Astrocyte (in vitro differentiated cells and primary cell): Measurements from ENCODE around the gene BOD1L2. TPM values are rescaled to one million over a fixed set of nuclear protein-coding genes. Genes with fewer than 3 reads are reported as not detected.

Experiments used
- DNase-seq: peaks from one replicate; pipeline ENCODE4 v3.0.0-alpha.2; 2010; ENCODE audit warnings: low read depth
- FAIRE-seq: peaks from 2 replicates; lab custom pipeline; 2011; peaks lifted over from hg19 to GRCh38; lab: Jason Lieb, UNC
- H2AFZ ChIP-seq: 2 replicates; pipeline ENCODE4 v1.6.0; 2012; ENCODE audit warnings: low read depth, low read length, inconsistent platforms
- H3K27ac ChIP-seq: 2 replicates; pipeline ENCODE4 v1.5.1; 2011; ENCODE audit warnings: low read depth, low read length, inconsistent platforms
- H3K27me3 ChIP-seq: 2 replicates; pipeline ENCODE4 v1.6.0; 2011; ENCODE audit warnings: low read length, inconsistent platforms; ENCODE audit not compliant: insufficient read depth
- H3K36me3 ChIP-seq: 2 replicates; pipeline ENCODE4 v1.5.1; 2011; ENCODE audit warnings: low read length, inconsistent platforms; ENCODE audit not compliant: insufficient read depth
- H3K4me1 ChIP-seq: 2 replicates; pipeline ENCODE4 v1.5.1; 2011; ENCODE audit warnings: low read length, inconsistent platforms; ENCODE audit not compliant: insufficient read depth
- H3K4me2 ChIP-seq: 2 replicates; pipeline ENCODE4 v1.6.0; 2012; ENCODE audit warnings: low read length, inconsistent platforms
- H3K4me3 ChIP-seq: 2 replicates; pipeline ENCODE4 v1.5.1; 2011; ENCODE audit warnings: low read depth, mild to moderate bottlenecking, low read length, inconsistent platforms; ENCODE audit not compliant: insufficient read depth
- H3K79me2 ChIP-seq: 2 replicates; pipeline ENCODE4 v1.6.0; 2012; ENCODE audit warnings: mild to moderate bottlenecking, low read length, inconsistent platforms; ENCODE audit not compliant: insufficient read depth
- H3K9ac ChIP-seq: 2 replicates; pipeline ENCODE4 v1.6.0; 2012; ENCODE audit warnings: mild to moderate bottlenecking, low read length, inconsistent platforms
- H3K9me3 ChIP-seq: 2 replicates; pipeline ENCODE4 v1.5.1; 2012; ENCODE audit warnings: low read depth, mild to moderate bottlenecking, low read length, inconsistent platforms; ENCODE audit not compliant: insufficient read depth
- H4K20me1 ChIP-seq: 2 replicates; pipeline ENCODE4 v1.6.0; 2012; ENCODE audit warnings: low read length, inconsistent platforms; ENCODE audit not compliant: insufficient read depth
- H3K27ac Mint-ChIP-seq: one replicate; pipeline ENCODE4 v1.8.0; 2021; ENCODE audit warnings: mild to moderate bottlenecking, mixed read lengths; ENCODE audit not compliant: unreplicated experiment
- H3K27me3 Mint-ChIP-seq: one replicate; pipeline ENCODE4 v1.8.0; 2021; ENCODE audit warnings: low read depth, mixed read lengths; ENCODE audit not compliant: unreplicated experiment
- H3K36me3 Mint-ChIP-seq: one replicate; pipeline ENCODE4 v1.8.0; 2021; ENCODE audit warnings: low read depth, mixed read lengths; ENCODE audit not compliant: unreplicated experiment
- H3K4me1 Mint-ChIP-seq: one replicate; pipeline ENCODE4 v1.8.0; 2021; ENCODE audit warnings: low read depth, mixed read lengths; ENCODE audit not compliant: unreplicated experiment
- H3K4me3 Mint-ChIP-seq: one replicate; pipeline ENCODE4 v1.8.0; 2021; ENCODE audit warnings: mild to moderate bottlenecking, moderate library complexity, mixed read lengths; ENCODE audit not compliant: unreplicated experiment
- H3K9me3 Mint-ChIP-seq: one replicate; pipeline ENCODE4 v1.8.0; 2021; ENCODE audit warnings: mild to moderate bottlenecking, mixed read lengths; ENCODE audit not compliant: unreplicated experiment
- EZH2 ChIP-seq: IDR thresholded peaks from 2 replicates; pipeline ENCODE4 v1.6.1; 2012; ENCODE audit warnings: mild to moderate bottlenecking, low read length, inconsistent platforms; ENCODE audit not compliant: insufficient read depth
- total RNA-seq: library from RNA; stranded (reverse); gene quantifications from 2 replicates; pipeline ENCODE4 v1.2.1, GENCODE V29; 2021
- TF ChIP-seq, protein P1 (sequence below): IDR thresholded peaks from 2 replicates; pipeline ENCODE4 v1.5.1; 2011; ENCODE audit warnings: low read depth, mild to moderate bottlenecking, inconsistent platforms, low read length, moderate library complexity; ENCODE audit not compliant: insufficient read depth

The BOD1L2 gene
- total RNA-seq, 1 donor from 2014 or later, result not detected

DNA sequence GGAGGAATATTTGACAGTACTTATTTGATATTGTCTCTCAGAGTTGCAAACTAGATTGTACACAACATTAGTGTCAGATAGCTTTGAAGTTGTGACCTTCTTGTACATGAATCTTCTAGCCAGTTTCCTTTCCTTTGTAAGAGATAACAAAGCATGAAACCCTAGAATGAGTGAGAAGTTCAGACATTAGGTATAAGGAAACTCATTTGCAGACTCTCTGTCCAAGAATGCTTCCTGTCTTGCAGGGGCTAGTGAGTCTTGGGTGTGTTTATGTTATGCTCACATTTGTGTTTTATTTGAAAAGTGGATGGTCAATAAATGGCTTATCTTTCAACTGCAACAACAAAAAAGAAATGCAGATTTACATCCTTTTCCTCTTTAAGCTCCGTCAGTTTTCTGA is 1.4 kb downstream of the BOD1L2 start:
- no peak overlapping the region for H3K9ac ChIP-seq
- DNase-seq (no peak), FAIRE-seq (no peak)
- no peak overlapping the region for H3K4me2 ChIP-seq
- H3K9me3 ChIP-seq, result no peaks in the 10 kb centered on the region
- H3K27me3 ChIP-seq, result no peaks in the 10 kb centered on the region
- no peaks in the 10 kb centered on the region for H3K36me3 Mint-ChIP-seq
- no peaks in the 10 kb centered on the region for H3K79me2 ChIP-seq
- H3K27ac Mint-ChIP-seq, result no peak overlapping the region
- peaks cover 7% of the 10 kb centered on the region for H3K9me3 Mint-ChIP-seq
- H3K27me3 Mint-ChIP-seq, result peaks cover 41% of the 10 kb centered on the region
- no peaks in the 10 kb centered on the region for H4K20me1 ChIP-seq
- TF ChIP-seq EZH2, result no peak
- TF ChIP-seq, protein P1, sequence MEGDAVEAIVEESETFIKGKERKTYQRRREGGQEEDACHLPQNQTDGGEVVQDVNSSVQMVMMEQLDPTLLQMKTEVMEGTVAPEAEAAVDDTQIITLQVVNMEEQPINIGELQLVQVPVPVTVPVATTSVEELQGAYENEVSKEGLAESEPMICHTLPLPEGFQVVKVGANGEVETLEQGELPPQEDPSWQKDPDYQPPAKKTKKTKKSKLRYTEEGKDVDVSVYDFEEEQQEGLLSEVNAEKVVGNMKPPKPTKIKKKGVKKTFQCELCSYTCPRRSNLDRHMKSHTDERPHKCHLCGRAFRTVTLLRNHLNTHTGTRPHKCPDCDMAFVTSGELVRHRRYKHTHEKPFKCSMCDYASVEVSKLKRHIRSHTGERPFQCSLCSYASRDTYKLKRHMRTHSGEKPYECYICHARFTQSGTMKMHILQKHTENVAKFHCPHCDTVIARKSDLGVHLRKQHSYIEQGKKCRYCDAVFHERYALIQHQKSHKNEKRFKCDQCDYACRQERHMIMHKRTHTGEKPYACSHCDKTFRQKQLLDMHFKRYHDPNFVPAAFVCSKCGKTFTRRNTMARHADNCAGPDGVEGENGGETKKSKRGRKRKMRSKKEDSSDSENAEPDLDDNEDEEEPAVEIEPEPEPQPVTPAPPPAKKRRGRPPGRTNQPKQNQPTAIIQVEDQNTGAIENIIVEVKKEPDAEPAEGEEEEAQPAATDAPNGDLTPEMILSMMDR, result no peak
- no peaks in the 10 kb centered on the region for H3K36me3 ChIP-seq
- H3K4me1 ChIP-seq, result no peaks in the 10 kb centered on the region
- no peaks in the 10 kb centered on the region for H3K4me1 Mint-ChIP-seq
- no peak overlapping the region for H3K27ac ChIP-seq
- H3K4me3 Mint-ChIP-seq, result no peak overlapping the region
- no peak overlapping the region for H2AFZ ChIP-seq
- no peak overlapping the region for H3K4me3 ChIP-seq

DNA sequence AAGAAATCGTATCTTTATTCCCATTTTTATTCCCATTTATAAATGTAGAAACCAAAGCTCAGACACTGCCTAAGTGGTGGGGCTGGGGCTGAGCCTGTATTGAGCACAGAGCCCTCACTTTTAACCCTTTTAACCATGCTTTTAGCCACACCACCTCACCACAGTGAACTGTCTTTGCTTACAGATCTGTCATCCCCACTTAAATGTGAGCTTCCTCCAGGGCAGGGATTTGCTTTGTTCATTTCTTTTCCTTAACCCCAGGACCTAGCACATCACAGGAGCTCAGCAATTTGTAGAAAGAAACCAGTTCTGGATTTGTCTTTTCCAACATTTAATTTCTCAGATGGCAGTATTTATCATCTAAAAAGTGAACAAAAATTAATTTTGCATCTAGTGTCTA is 2.2 kb downstream of the BOD1L2 start:
- Mint-ChIP-seq H3K9me3 (peaks cover 7% of the 10 kb centered on the region), H3K27me3 (peaks cover 43% of the 10 kb centered on the region), H3K4me1 (no peaks in the 10 kb centered on the region), H3K36me3 (no peaks in the 10 kb centered on the region), H3K27ac (no peak overlapping the region), H3K4me3 (no peak overlapping the region)
- TF ChIP-seq, protein P1, result no peak
- TF ChIP-seq EZH2, result no peak
- Histone ChIP-seq H3K27ac (no peak overlapping the region), H3K4me2 (no peak overlapping the region), H4K20me1 (no peaks in the 10 kb centered on the region), H3K9ac (no peak overlapping the region), H3K79me2 (no peaks in the 10 kb centered on the region), H3K27me3 (no peaks in the 10 kb centered on the region), H3K4me1 (no peaks in the 10 kb centered on the region), H2AFZ (no peak overlapping the region), H3K36me3 (no peaks in the 10 kb centered on the region), H3K9me3 (no peaks in the 10 kb centered on the region), H3K4me3 (no peak overlapping the region)
- FAIRE-seq, result no peak
- DNase-seq, result no peak

DNA sequence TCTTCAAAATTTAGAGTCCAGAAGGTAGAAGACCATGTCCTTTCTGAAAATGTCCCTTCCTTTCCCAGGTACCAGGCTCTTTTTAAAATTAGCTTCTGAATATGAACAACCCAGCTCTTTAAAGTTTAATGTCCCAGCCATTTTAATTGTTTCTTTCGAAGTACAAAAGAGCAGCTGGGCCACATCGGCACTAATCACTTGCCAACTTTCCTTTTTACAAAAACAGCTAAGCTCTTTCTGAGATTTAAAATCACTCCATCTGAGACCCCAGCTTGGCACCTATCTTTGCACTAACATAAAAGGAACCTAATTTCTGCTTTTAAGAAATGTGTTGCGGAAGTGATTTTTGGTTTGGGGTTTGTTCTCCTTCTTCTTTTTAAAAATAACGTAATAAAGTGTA is 2.6 kb downstream of the BOD1L2 start:
- Histone ChIP-seq H3K79me2 (no peaks in the 10 kb centered on the region), H3K4me2 (no peak overlapping the region), H3K4me3 (no peak overlapping the region), H3K9me3 (no peaks in the 10 kb centered on the region), H3K4me1 (no peaks in the 10 kb centered on the region), H3K36me3 (no peaks in the 10 kb centered on the region), H4K20me1 (no peaks in the 10 kb centered on the region), H2AFZ (no peak overlapping the region), H3K27me3 (no peaks in the 10 kb centered on the region), H3K9ac (no peak overlapping the region), H3K27ac (no peak overlapping the region)
- Mint-ChIP-seq H3K4me3 (no peak overlapping the region), H3K27ac (no peak overlapping the region), H3K9me3 (peaks cover 7% of the 10 kb centered on the region), H3K36me3 (no peaks in the 10 kb centered on the region), H3K27me3 (peaks cover 43% of the 10 kb centered on the region), H3K4me1 (no peaks in the 10 kb centered on the region)
- FAIRE-seq, result no peak
- no peak for DNase-seq
- no peak for TF ChIP-seq EZH2
- TF ChIP-seq, protein P1, result no peak
